NCI-H1694 treated with DMSO at 0.1 percent for 48 hours (cell line): Measurements from ENCODE around the gene PRH1.

Experiments used
- DNase-seq: peaks from one replicate; lab custom pipeline; 2025; lab: John Stamatoyannopoulos, UW

PRH1 gene

GRCh38 chr12:10884086-10884725, at the start of gene PRH1:
Gene PRH1, minus strand, starts transcription at chr12:10884255. Its CDS starts 38 bp downstream, at chr12:10884217.
- DNase-seq: no peak

GRCh38 chr12:10928746-10929286, 44.8 kb upstream of the PRH1 start, which contains the start of gene PRH2:
Gene PRH2, plus strand, starts transcription at chr12:10929236. Its CDS starts 38 bp downstream, at chr12:10929274.
- no peak for DNase-seq

- DNase-seq: no peak
These were observed 42.2 kb upstream of the PRH1 start for GRCh38 chr12:10926269-10926668.

DNA sequence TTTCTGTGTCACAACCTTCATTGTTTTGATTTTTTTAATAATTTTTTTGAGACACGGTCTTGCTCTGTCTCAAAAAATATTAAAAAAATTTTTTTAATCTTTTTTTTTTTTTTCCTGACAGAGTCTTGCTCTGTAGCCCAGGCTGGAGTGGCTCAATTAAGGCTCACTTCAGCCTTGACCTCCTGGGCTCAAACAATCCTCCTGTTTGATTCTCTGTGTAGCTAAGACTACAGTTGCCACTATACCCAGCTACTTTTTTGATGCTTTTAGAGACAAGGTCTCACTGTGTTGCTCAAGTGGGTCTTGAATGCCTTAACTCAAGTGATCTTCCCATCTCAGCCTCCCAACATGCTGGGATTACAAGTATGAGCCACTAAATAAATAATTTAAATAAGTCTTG, 35.8 kb upstream of the PRH1 start:
- no peak for DNase-seq

- no peak for DNase-seq
These were observed 26.3 kb upstream of the PRH1 start for GRCh38 chr12:10910380-10910779.

- no peak for DNase-seq
These were observed 25.4 kb upstream of the PRH1 start, which contains the start of gene TAS2R13 for GRCh38 chr12:10909462-10909861. Gene TAS2R13, minus strand, starts transcription at chr12:10909562. Its CDS starts 264 bp downstream, at chr12:10909298.

GRCh38 chr12:10904686-10905085, 20.6 kb upstream of the PRH1 start:
- no peak for DNase-seq

DNA sequence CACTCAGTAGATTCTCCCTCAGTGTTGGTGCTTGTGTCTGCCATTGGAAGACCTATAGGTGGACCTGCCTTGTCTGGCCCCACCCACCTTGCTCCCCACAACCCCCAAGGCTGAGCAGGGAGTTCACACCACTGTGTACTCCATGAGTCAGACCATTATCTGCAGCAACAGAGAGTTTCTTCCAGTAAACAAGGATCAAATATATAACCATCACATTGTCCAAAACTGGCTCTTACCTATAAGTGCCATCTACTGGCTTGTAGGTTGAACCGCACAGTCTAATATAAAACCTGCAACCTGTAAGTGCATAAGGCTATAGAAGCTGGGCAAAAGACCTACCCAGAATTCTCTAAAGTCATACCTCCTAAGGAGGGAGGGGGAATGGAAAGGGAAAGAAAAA, 17.4 kb upstream of the PRH1 start:
- no peak for DNase-seq

DNA sequence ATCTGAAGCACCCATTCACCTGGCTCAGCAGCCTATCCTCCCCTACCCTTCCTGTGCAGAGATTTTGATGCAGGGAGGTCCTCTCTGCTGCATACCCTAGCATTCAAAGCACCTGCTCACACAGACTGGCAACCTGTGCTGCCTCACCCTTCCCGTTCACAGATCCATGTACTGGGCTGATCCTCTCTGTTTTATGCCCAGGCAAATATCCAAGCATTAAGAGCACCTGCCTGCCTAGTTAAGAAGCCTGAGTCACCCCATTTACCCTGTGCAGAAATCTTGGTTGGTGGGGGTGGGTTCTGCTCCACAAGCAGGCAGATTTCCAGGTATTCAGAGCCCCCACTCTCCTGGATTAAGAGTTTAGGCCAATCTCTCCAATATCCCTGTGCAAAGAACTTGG, 16.9 kb upstream of the PRH1 start:
- DNase-seq: no peak

DNA sequence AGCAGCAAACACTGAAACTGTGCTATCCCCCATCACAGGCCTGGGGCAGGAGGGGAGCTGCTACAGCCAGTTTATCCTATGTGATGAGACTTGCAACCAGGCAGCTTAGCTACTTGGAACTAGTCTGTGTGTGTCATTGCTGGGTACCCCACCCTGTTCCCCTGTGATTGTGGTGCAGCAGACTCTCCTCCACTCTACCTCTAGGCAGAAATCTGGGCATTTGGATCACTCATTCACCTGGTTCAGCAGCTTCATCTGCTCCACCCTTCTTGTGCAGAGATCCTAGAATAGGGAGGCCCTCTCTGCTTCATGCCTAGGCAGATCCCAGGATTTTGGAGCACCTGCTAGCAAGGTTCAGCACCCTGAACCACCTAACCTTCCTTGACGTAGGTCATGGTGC, 16.5 kb upstream of the PRH1 start:
- no peak for DNase-seq

DNA sequence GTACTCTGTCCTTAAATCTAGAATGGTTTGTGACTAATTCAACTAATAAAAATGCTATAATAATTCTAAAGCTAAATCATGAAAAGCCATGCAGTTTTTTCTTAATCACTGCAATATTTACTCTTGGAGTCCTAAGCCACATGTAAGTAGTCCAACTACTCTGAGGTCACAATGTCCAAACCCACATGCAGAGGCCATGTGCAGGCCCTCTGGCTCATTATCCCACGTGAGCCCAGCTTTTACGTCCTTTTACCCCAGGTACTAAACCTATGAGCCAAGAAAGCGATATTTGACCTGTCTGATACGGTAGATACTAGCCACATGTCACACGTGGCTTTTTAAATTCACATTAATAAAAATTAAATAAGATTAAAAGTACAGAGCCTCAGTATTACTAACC, 12.8 kb upstream of the PRH1 start:
- DNase-seq: no peak

DNA sequence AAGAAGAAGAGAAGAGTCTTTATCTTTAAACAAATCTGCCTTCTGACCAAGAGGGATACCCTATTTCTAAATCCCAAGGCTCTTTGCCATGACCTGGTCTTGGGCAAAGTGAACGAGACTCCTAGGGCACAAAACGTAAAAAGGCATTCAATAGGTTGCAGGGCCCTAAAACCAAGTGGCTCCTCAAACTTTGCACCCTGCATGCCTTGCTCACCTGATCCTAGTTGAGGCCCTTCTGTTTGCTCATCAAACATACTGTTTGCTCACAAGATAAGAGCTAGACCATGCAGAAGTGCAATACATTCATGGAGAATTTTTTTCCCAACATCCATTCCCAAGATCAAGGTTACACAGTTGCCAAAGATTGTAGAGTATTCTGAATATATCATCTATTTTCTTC, 7.9 kb upstream of the PRH1 start:
- no peak for DNase-seq

DNA sequence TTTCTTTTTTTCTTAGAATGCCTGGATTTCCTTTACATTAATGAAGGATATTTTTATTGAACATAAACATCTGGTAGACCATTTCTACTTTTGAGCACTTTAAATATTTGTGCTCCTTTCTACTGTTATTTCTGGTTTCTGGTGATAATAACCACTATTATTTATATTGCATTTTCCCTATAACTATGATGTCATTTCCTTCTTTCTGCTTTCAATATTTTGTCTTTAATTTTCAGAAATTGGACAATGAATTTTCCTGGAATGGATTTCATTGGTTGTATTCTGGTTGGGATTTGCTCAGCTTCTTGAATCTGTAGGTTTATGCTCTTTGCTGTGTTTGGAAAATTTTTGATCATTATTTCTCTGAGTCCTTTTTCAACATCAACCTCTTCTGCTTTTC, 5.2 kb upstream of the PRH1 start:
- DNase-seq: no peak

DNA sequence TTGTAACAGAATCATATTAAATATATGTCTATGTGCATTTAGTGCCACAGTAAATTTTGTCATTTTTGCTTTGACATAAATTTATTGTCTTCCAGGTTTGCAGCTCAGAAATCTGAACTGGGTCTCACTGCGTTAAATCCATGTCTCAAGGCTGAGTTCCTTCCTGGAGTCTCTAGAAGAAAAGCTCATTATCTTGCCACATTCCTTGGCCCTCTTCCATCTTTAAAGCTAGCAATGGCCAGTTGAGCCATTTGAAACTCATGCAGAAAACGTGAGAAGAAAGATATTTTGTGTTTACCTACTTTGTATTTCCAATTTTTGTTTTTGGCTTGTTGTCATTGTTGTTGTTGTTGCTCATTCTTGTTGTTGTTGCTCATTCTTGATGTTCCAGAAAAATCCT, 10.7 kb downstream of the PRH1 start:
- DNase-seq: no peak

GRCh38 chr12:10867381-10867780, 16.7 kb downstream of the PRH1 start:
- no peak for DNase-seq

DNA sequence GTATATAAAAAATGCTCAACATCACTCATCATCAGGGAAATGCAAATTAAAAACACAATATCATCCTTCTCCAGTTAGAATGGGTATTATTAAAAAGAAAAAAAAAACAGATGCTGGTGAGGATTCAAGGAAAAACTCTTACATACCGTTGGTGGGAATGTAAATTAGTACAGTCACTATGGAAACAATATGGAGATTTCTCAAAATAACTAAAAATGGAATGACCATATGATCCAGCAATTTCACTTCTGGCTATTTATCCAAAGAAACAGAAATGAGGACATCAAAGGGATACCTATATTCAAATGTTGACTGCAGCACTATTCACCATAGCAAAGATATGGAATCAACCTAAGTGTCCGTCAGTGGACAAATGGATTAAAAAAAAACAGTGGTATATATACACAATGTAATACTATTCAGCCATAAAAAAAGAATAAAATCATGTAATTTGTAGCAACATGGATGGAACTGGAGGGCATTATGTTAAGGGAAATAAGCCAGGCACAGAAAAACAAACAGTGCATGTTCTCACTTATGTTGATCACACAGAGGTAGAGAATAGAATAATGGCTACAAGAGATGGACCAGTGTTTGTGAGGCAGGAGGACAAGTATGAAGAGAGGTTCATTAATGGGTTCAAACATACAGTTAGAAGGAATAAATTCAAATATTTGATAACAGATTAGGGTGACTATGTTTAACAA, 20.4 kb downstream of the PRH1 start:
- no peak for DNase-seq

DNA sequence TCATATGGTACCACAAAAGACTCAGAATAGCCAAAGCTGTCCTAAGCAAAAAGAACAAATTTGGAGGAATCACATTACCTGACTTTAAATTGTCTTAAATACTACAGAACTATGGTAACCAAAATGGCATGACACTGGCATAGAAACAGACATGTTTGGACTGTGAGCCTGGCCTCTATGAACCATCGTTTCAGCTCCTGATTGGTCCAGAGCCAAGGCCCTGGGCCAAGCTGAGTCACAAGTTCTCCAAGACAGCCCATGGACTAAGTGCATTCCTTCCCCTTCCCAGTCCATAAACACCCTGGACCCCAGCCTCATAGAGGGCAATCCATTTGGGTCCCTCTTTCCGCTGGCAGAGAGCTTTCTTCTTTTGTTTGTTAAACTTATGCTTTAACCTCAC, 22.7 kb downstream of the PRH1 start:
- DNase-seq: no peak

GRCh38 chr12:10855807-10856206, 28.2 kb downstream of the PRH1 start:
- no peak for DNase-seq

DNA sequence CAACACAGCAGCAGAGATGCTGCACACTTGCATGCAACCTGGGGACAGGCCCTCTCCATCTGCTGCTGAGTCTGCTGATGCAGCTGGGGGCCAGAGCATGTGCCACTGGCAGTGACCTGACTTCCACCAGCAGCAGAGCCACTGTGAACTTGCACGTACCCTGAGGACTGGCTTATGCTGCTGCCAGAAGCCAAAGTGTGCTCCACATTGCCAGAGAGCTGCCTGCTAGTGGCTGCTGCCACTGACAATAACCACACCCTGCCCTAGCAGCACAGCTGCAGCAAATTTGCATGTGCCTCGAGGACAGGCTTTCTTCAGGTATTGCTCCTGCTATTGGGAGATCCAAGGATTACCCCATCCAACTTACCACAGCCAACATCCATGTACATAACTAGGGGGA, 30.3 kb downstream of the PRH1 start:
- no peak for DNase-seq

GRCh38 chr12:10851243-10851858, 32.7 kb downstream of the PRH1 start:
- no peak for DNase-seq

GRCh38 chr12:10849425-10849878, 34.6 kb downstream of the PRH1 start, which contains the start of gene PRR4:
Gene PRR4, minus strand, starts transcription at chr12:10849475. Its CDS starts 38 bp downstream, at chr12:10849437.
- DNase-seq: no peak

DNA sequence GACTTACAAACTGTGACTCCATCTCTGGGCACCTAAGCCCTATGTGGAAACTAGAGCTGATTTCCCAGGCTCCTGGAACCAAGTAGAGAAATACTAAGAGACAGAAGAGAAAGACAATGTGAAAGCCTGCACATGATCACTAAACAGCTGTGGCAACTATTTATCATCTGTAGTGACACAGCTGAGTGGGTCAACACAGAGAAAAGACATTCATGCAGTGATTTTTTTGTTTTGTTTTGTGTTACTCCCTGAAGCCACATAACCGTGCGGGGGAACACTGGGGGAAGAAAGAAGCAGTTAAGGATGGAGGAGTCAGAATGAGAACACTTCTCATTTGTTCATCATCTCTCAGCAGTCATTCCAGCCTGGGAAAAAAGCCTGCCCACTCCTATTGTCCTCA, 36.3 kb downstream of the PRH1 start:
- no peak for DNase-seq

DNA sequence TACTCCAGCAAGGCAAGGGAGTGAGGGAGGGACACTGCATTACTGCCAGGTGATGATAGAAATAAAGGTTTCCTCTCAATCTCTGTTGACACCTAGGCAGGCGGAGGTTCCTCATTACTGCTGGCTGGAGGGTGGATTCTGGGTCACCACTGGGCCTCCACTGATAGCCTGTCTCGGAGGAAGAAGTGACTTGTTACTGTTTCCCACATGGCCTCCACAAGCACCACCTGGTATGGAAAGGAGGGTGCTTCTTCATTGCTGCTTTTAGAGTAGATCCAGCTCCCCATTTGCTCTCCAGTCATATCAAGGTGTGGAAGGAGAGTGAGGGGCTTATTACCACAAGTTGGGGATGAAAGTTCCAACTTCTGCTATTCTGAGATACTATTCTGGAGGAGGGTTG, 41.2 kb downstream of the PRH1 start:
- no peak for DNase-seq
